Esophagus muscularis mucosa (tissue), 4 donors: ENCODE results near the gene PLCG1. TPM values are rescaled to one million over a fixed set of nuclear protein-coding genes. Genes with fewer than 3 reads are reported as not detected.

Experiments
- DNase-seq: peaks from one replicate; pipeline ENCODE4 v3.0.0-alpha.2; 2017; ENCODE audit errors: extremely low spot score
- H3K27ac ChIP-seq, 4 donors: fragments of 200-600 bp; sonication (generic); replicated peaks in 1 of 4; 1 replicate in 3 of 4; 2 replicates in 1 of 4; pipeline ENCODE4 v1.5.1; 2016 to 2019; ENCODE audit warnings: mild to moderate bottlenecking in 1 of 4
- H3K27me3 ChIP-seq, 4 donors: fragments of 200-600 bp; sonication (generic); one replicate each; pipeline versions ENCODE4 v1.5.1 to v1.6.0; 2016 to 2019
- H3K36me3 ChIP-seq, 4 donors: fragments of 200-600 bp; sonication (generic); one replicate each; pipeline ENCODE4 v1.5.1; 2016 to 2019
- H3K4me1 ChIP-seq, 4 donors: fragments of 200-600 bp; sonication (generic); one replicate each; pipeline ENCODE4 v1.5.1; 2016 to 2019
- H3K4me3 ChIP-seq, 4 donors: fragments of 200-600 bp; sonication (generic); 1 replicate in 2 of 4; 2 replicates in 2 of 4; pipeline ENCODE4 v1.5.1; 2016 to 2019; ENCODE audit warnings: mild to moderate bottlenecking in 4 of 4, moderate library complexity in 1 of 4
- H3K9me3 ChIP-seq, 4 donors: fragments of 200-600 bp; sonication (generic); 1 replicate in 3 of 4; 2 replicates in 1 of 4; pipeline ENCODE4 v1.5.1; 2016 to 2019
- CTCF ChIP-seq, 3 experiments: fragments of 200-600 bp in 2 of 3; fragments of 450-650 bp in 1 of 3; sonication (generic) in 2 of 3; IDR thresholded peaks; one replicate each; pipeline ENCODE4 v1.5.1; 2017 to 2019; ENCODE audit warnings: antibody characterized with exemption in 3 of 3, mild to moderate bottlenecking in 2 of 3, moderate library complexity in 1 of 3
- EP300 ChIP-seq: sonication (generic); formaldehyde crosslinking; IDR thresholded peaks from one replicate; pipeline ENCODE4 v1.6.1; 2017; ENCODE audit warnings: antibody characterized with exemption
- POLR2A ChIP-seq: fragments of 450-650 bp; IDR thresholded peaks from one replicate; pipeline ENCODE4 v1.6.1; 2017; ENCODE audit warnings: antibody characterized with exemption, moderate library complexity, mild to moderate bottlenecking, low read depth
- POLR2AphosphoS5 ChIP-seq, 2 donors: sonication (generic); formaldehyde crosslinking; IDR thresholded peaks; one replicate each; pipeline ENCODE4 v1.6.1; 2017; ENCODE audit warnings: antibody characterized with exemption in 2 of 2
- WGBS: methylation state at CpG from one replicate; pipeline ENCODE4 v1.1.5; 2018; 5-methylcytosine and 5-hydroxymethylcytosine counted together
- intact Hi-C: fragments of 100-400 bp; cut with DNase I; formaldehyde crosslinking; loops from one replicate; pipeline ENCODE4 v1.15.1; 2023
- total RNA-seq, 4 donors: library from RNA; depleted of rRNA; stranded (reverse); fragments of >200 nt; gene quantifications; one replicate each; pipeline versions ENCODE4 v1.1.0 to v1.2.1, GENCODE V29; 2016

Gene PLCG1
- total RNA-seq, 4 donors from 2014 or later, result 68.4 to 119 (median 82.5) TPM

- intact Hi-C loops, result no loop called here
- Histone ChIP-seq H3K9me3 (no peaks in the 10 kb centered on the region), H3K27ac (no peak overlapping the region), H3K4me3 (no peak overlapping the region), H3K27me3 (no peaks in the 10 kb centered on the region), H3K4me1 (peaks cover 59 to 69% (median 63%) of the 10 kb centered on the region in 4 donors), H3K36me3 (peaks cover 30 to 51% (median 47%) of the 10 kb centered on the region in 4 donors)
- no peak for DNase-seq
- WGBS, result 92% methylated on average over 10 of the region's 10 CpGs
- no peak for TF ChIP-seq EP300
- no peak for TF ChIP-seq POLR2AphosphoS5 (IDR thresholded peaks at IDR 0.05)
- no peak for TF ChIP-seq CTCF (IDR thresholded peaks at IDR 0.05)
- no peak for TF ChIP-seq POLR2A
These were observed 22.2 kb downstream of the PLCG1 start for GRCh38 chr20:41159547-41159946.

- WGBS, result 98% methylated on average over 2 of the region's 2 CpGs
- intact Hi-C loops, result no loop called here
- peaks cover 41 to 63% (median 58%) of the 10 kb centered on the region in 4 donors for H3K36me3 ChIP-seq
- peaks cover 47 to 58% (median 51%) of the 10 kb centered on the region in 4 donors for H3K4me1 ChIP-seq
- H3K27ac ChIP-seq, result no peak overlapping the region
- TF ChIP-seq POLR2A (no peak), EP300 (no peak)
- DNase-seq, result no peak
- H3K27me3 ChIP-seq, result no peaks in the 10 kb centered on the region
- no peak overlapping the region for H3K4me3 ChIP-seq
- H3K9me3 ChIP-seq, result no peaks in the 10 kb centered on the region
These were observed 23.3 kb downstream of the PLCG1 start for GRCh38 chr20:41160686-41161085.

GRCh38 chr20:41161886-41162285 is 24.5 kb downstream of the PLCG1 start:
- no peak for TF ChIP-seq CTCF (IDR thresholded peaks at IDR 0.05)
- DNase-seq, result no peak
- Histone ChIP-seq H3K4me3 (no peak overlapping the region), H3K27ac (peak overlapping the region in 3 of 4 donors; percentile 13 to 16 (median 13)), H3K27me3 (no peaks in the 10 kb centered on the region), H3K36me3 (peaks cover 53 to 75% (median 70%) of the 10 kb centered on the region in 4 donors), H3K4me1 (peaks cover 35 to 46% (median 39%) of the 10 kb centered on the region in 4 donors), H3K9me3 (no peaks in the 10 kb centered on the region)
- 31% methylated on average over 1 of the region's 1 CpG for WGBS
- intact Hi-C loops, result no loop called here

GRCh38 chr20:41162396-41162795 is 25.1 kb downstream of the PLCG1 start:
- no peaks in the 10 kb centered on the region for H3K9me3 ChIP-seq
- no peak overlapping the region for H3K4me3 ChIP-seq
- H3K27me3 ChIP-seq, result no peaks in the 10 kb centered on the region
- peaks cover 58 to 80% (median 75%) of the 10 kb centered on the region in 4 donors for H3K36me3 ChIP-seq
- no peak for DNase-seq
- no peak for TF ChIP-seq CTCF (IDR thresholded peaks at IDR 0.05)
- TF ChIP-seq EP300, result no peak
- TF ChIP-seq POLR2A, result no peak
- no peak for TF ChIP-seq POLR2AphosphoS5 (IDR thresholded peaks at IDR 0.05)
- peaks cover 30 to 41% (median 35%) of the 10 kb centered on the region in 4 donors for H3K4me1 ChIP-seq
- intact Hi-C loops, result no loop called here
- WGBS, result 97% methylated on average over 5 of the region's 11 CpGs
- H3K27ac ChIP-seq, result peak overlapping the region in 2 of 4 donors; percentile 13 to 45

GRCh38 chr20:41163821-41164220 is 26.5 kb downstream of the PLCG1 start:
- TF ChIP-seq CTCF (IDR thresholded peaks at IDR 0.05) (no peak), POLR2AphosphoS5 (IDR thresholded peaks at IDR 0.05) (no peak), EP300 (no peak), POLR2A (no peak)
- H3K9me3 ChIP-seq, result no peaks in the 10 kb centered on the region
- DNase-seq, result no peak
- no peaks in the 10 kb centered on the region for H3K27me3 ChIP-seq
- no peak overlapping the region for H3K27ac ChIP-seq
- H3K36me3 ChIP-seq, result peaks cover 70 to 94% (median 89%) of the 10 kb centered on the region in 4 donors
- H3K4me3 ChIP-seq, result no peak overlapping the region
- intact Hi-C loops, result no loop called here
- H3K4me1 ChIP-seq, result peaks cover 16 to 26% (median 21%) of the 10 kb centered on the region in 4 donors
- 97% methylated on average over 5 of the region's 11 CpGs for WGBS
